CD8-positive, alpha-beta memory T cell (primary cell): ENCODE measurements around the gene PKD1L1. TPM values are rescaled to one million over a fixed set of nuclear protein-coding genes. Genes with fewer than 3 reads are reported as not detected.

Experiments
- CTCF ChIA-PET: fragments of 350-600 bp; sonication (Branson Sonifier 250); formaldehyde crosslinking; loops from one replicate; lab custom pipeline; 2021; ENCODE audit warnings: antibody characterized with exemption; lab: Charles Lee
- POLR2A ChIA-PET: fragments of 350-600 bp; sonication (Branson Sonifier 250); formaldehyde crosslinking; loops from one replicate; lab custom pipeline; 2021; ENCODE audit warnings: antibody characterized with exemption; lab: Charles Lee
- DNase-seq, 5 donors: peaks; one replicate each; pipeline versions ENCODE4 v3.0.0 to v3.0.0-alpha.2; 2020 to 2022; ENCODE audit warnings: mixed read lengths in 1 of 5
- H3K27ac ChIP-seq: one replicate; pipeline ENCODE4 v1.7.0; 2013; ENCODE audit warnings: low read depth, mild to moderate bottlenecking, low read length, moderate library complexity
- H3K27me3 ChIP-seq: 2 replicates; pipeline ENCODE4 v1.7.0; 2013; ENCODE audit warnings: low read length, mild to moderate bottlenecking; ENCODE audit not compliant: insufficient read depth, poor library complexity, severe bottlenecking
- H3K36me3 ChIP-seq: 2 replicates; pipeline ENCODE4 v1.7.0; 2013; ENCODE audit warnings: mild to moderate bottlenecking, low read length, moderate library complexity; ENCODE audit not compliant: insufficient read depth
- H3K4me1 ChIP-seq: 2 replicates; pipeline ENCODE4 v1.7.0; 2013; ENCODE audit warnings: mild to moderate bottlenecking, low read length, moderate library complexity; ENCODE audit not compliant: insufficient read depth
- H3K4me3 ChIP-seq: 2 replicates; pipeline ENCODE4 v1.7.0; 2013; ENCODE audit warnings: mild to moderate bottlenecking, low read length
- H3K9me3 ChIP-seq: 2 replicates; pipeline ENCODE4 v1.7.0; 2013; ENCODE audit warnings: mild to moderate bottlenecking, low read length
- H3K27ac Mint-ChIP-seq, 8 donors: one replicate each; pipeline ENCODE4 v1.8.0; 2020 to 2021; ENCODE audit warnings: mixed read lengths in 8 of 8, mild to moderate bottlenecking in 6 of 8, inconsistent platforms in 3 of 8, moderate library complexity in 3 of 8
- H3K27me3 Mint-ChIP-seq, 2 donors: one replicate each; pipeline ENCODE4 v1.8.0; 2020 to 2021; ENCODE audit warnings: mixed read lengths in 2 of 2, mild to moderate bottlenecking in 1 of 2, moderate library complexity in 1 of 2
- H3K36me3 Mint-ChIP-seq, 3 donors: one replicate each; pipeline ENCODE4 v1.8.0; 2020 to 2021; ENCODE audit warnings: mixed read lengths in 3 of 3, inconsistent platforms in 1 of 3, mild to moderate bottlenecking in 1 of 3
- H3K4me1 Mint-ChIP-seq, 3 donors: one replicate each; pipeline ENCODE4 v1.8.0; 2020 to 2021; ENCODE audit warnings: mixed read lengths in 3 of 3, inconsistent platforms in 1 of 3, mild to moderate bottlenecking in 1 of 3
- H3K4me3 Mint-ChIP-seq, 7 donors: one replicate each; pipeline ENCODE4 v1.8.0; 2020 to 2021; ENCODE audit warnings: mixed read lengths in 7 of 7, mild to moderate bottlenecking in 6 of 7, moderate library complexity in 4 of 7, inconsistent platforms in 2 of 7
- H3K9me3 Mint-ChIP-seq, 5 donors: one replicate each; pipeline ENCODE4 v1.8.0; 2020 to 2022; ENCODE audit warnings: mixed read lengths in 5 of 5, mild to moderate bottlenecking in 3 of 5, moderate library complexity in 2 of 5, inconsistent platforms in 1 of 5
- polyA plus RNA-seq: library from polyadenylated mRNA; unstranded; fragments of 300-500 nt; fragmentation: Illumina TruSeq; gene quantifications from one replicate; pipeline ENCODE4 v1.2.3, GENCODE V29; 2021
- total RNA-seq, 2 experiments: library from RNA; stranded (reverse); gene quantifications; one replicate each; pipeline ENCODE4 v1.2.3, GENCODE V29; 2021

Gene PKD1L1
- total and polyA plus RNA-seq, 3 experiments from 2014 or later = 0.02 to 0.18 (median 0.18) TPM

DNA sequence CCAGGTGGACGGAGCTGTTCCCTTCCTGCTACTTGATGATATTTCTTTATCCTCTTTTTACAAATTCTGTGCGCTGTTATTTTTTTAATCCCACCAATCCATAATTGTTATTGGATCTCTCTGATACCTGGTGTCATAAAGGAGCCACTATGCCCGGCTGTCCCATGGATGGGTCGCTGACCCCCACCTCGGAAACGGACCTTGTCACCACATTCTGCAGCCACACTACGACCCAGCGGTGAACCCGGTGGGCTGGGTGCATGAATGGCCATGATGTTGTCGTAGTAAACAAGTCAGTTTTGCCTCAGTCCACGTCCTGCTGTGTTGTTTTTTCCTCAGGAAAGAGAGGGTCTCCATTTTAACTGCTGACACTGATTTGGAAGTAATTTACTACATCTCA, 112.2 kb downstream of the PKD1L1 start:
- Histone ChIP-seq H3K9me3 (no peaks in the 10 kb centered on the region), H3K27ac (no peak overlapping the region), H3K4me3 (no peak overlapping the region), H3K27me3 (no peaks in the 10 kb centered on the region), H3K4me1 (no peaks in the 10 kb centered on the region), H3K36me3 (no peaks in the 10 kb centered on the region)
- Mint-ChIP-seq H3K4me1 (no peaks in the 10 kb centered on the region), H3K27ac (no peak overlapping the region), H3K36me3 (no peaks in the 10 kb centered on the region), H3K27me3 (peaks cover 0 to 2% of the 10 kb centered on the region in 2 donors), H3K4me3 (no peak overlapping the region), H3K9me3 (no peaks in the 10 kb centered on the region)
- no peak for DNase-seq
- ChIA-PET POLR2A (no interaction called here), CTCF (no interaction called here)

DNA sequence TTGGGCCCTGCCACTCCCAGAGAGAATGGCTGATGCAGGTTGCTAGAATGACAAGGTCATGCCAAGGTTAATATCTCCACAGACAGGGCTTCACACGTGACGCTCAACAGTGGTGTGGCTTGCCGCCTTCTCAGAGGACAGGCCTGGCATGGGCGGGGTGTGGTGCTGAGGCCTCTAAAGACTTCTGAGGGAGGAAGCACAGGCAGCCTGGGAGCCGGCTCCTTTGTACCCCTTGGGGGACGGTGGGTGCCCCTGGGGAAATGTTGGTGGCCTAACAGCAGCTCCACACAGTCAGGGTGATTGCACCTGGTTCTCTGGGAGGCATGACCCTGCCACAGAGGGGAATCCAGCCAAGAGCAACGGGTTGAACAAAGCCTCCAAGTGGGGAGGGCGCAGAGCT, 115.1 kb downstream of the PKD1L1 start:
- Histone ChIP-seq H3K27me3 (no peaks in the 10 kb centered on the region), H3K27ac (no peak overlapping the region), H3K36me3 (no peaks in the 10 kb centered on the region), H3K4me1 (no peaks in the 10 kb centered on the region), H3K4me3 (no peak overlapping the region), H3K9me3 (no peaks in the 10 kb centered on the region)
- POLR2A ChIA-PET = no interaction called here
- Mint-ChIP-seq H3K9me3 (no peaks in the 10 kb centered on the region), H3K4me3 (no peak overlapping the region), H3K27ac (no peak overlapping the region), H3K36me3 (no peaks in the 10 kb centered on the region), H3K4me1 (no peaks in the 10 kb centered on the region), H3K27me3 (peaks cover 2 to 4% of the 10 kb centered on the region in 2 donors)
- no peak for DNase-seq
- CTCF ChIA-PET = no interaction called here

DNA sequence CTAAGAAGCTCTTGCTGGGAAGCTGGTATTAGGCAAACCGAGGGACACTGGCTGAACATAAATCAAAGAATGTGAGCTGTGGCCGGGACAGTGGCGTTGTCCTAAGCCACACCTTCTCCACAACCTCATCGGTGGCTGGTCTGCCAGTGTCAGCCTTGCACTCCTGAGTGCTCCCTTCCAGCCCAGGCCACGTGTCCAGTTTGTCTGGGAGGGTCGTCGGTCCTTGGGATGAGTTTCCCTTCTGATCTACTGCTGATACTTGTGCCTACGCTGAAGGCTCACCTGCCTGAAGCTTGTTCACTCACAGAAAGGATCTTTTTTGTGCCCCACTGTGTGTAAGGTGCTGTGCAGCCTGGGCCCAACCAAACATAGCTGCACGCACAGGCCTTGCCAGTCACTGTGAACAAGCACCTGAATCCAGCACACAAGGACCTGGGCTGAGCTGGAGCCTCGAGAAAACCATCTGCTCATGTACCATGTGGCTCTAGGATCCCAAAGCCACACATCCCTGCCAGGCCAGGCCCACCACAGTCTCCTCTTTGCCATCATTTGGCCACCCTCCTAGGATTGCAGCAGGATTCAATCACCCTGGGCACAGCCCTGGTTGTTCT, 116.1 kb downstream of the PKD1L1 start:
- no peaks in the 10 kb centered on the region for H3K4me1 ChIP-seq
- H3K4me1 Mint-ChIP-seq = no peaks in the 10 kb centered on the region
- peaks cover 4% of the 10 kb centered on the region in 2 donors for H3K27me3 Mint-ChIP-seq
- no peaks in the 10 kb centered on the region for H3K9me3 ChIP-seq
- no peak overlapping the region for H3K4me3 ChIP-seq
- CTCF ChIA-PET = no interaction called here
- no peaks in the 10 kb centered on the region for H3K36me3 Mint-ChIP-seq
- no peak for DNase-seq
- H3K27me3 ChIP-seq = no peaks in the 10 kb centered on the region
- H3K27ac ChIP-seq = no peak overlapping the region
- no peak overlapping the region for H3K4me3 Mint-ChIP-seq
- no peaks in the 10 kb centered on the region for H3K9me3 Mint-ChIP-seq
- no peaks in the 10 kb centered on the region for H3K36me3 ChIP-seq
- POLR2A ChIA-PET = no interaction called here
- H3K27ac Mint-ChIP-seq = no peak overlapping the region

DNA sequence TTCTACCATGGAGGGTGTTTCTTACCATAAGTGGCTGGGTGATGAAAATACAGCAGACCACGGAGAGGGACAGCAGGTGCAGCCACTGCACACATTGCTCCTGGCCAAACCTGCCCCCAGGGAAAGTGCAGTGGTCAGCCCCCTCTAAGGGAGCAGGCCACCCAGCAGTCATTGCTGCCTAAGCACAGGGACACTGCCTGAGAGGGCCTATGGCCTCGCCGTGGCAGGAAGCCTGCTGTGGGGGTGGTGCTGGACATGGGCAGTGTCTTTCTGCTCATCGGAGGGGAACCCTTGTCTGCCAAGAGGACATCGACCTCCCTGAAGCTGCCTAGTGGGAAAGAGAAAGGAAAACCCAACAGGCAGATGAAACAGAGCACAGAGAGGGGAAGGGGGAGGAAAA, 118.3 kb downstream of the PKD1L1 start:
- POLR2A ChIA-PET = no interaction called here
- Histone ChIP-seq H3K4me3 (no peak overlapping the region), H3K27me3 (no peaks in the 10 kb centered on the region), H3K36me3 (no peaks in the 10 kb centered on the region), H3K27ac (no peak overlapping the region), H3K9me3 (no peaks in the 10 kb centered on the region), H3K4me1 (no peaks in the 10 kb centered on the region)
- CTCF ChIA-PET = interaction anchor here (1.2 kb wide), 1 partner anchor 10 kb away, joined by 3 read pairs; no protein-coding TSS in a partner anchor
- Mint-ChIP-seq H3K27me3 (peaks cover 4 to 8% of the 10 kb centered on the region in 2 donors), H3K9me3 (no peaks in the 10 kb centered on the region), H3K27ac (no peak overlapping the region), H3K4me3 (no peak overlapping the region), H3K36me3 (no peaks in the 10 kb centered on the region), H3K4me1 (no peaks in the 10 kb centered on the region)
- DNase-seq = no peak

DNA sequence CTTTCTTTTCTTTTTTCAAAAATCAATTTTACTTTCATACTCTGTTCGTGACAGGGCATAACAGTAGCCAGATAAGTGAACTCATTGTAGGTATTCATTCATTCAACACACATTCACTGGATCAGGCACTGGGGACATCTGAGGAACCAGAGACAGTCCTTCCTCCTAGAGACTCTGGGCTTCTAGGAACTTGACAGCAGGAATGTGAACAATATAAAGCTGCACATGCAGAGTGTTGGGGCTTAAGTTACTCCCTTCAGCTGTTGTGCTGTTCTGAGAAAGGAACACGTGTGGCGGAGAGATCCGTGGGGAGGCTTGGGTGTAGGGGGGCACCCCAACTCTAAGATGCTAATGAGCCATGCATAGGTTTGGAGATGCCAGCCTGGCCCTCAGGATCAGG, 120.4 kb downstream of the PKD1L1 start:
- H3K9me3 Mint-ChIP-seq = no peaks in the 10 kb centered on the region
- no peak for DNase-seq
- Histone ChIP-seq H3K27ac (no peak overlapping the region), H3K27me3 (no peaks in the 10 kb centered on the region), H3K9me3 (no peaks in the 10 kb centered on the region), H3K4me3 (no peak overlapping the region), H3K36me3 (no peaks in the 10 kb centered on the region), H3K4me1 (no peaks in the 10 kb centered on the region)
- POLR2A ChIA-PET = no interaction called here
- H3K4me3 Mint-ChIP-seq = no peak overlapping the region
- no peak overlapping the region for H3K27ac Mint-ChIP-seq
- no peaks in the 10 kb centered on the region for H3K4me1 Mint-ChIP-seq
- peaks cover 4 to 6% of the 10 kb centered on the region in 2 donors for H3K27me3 Mint-ChIP-seq
- CTCF ChIA-PET = no interaction called here
- H3K36me3 Mint-ChIP-seq = no peaks in the 10 kb centered on the region

DNA sequence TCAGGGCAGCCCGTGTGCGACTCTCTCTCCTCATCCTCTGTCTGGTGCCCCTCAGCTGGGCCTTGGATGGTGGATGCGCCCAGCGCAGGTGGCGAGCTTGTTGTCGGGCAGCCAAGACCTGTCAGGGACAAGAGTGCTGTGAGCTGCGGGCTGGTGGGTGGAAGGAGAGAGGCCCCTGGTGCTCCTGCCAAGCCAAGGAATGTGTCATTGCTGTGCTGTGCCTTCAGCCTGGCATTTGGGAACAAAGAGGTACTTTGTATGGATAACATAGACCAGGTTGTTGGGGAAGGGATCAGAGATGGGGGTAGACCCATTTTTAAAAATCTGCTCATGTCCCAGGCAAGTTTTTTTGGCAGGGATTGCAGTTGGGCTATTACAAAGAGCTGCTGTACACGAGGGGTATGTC, 120.9 kb downstream of the PKD1L1 start:
- H3K27me3 ChIP-seq = no peaks in the 10 kb centered on the region
- no peaks in the 10 kb centered on the region for H3K36me3 ChIP-seq
- CTCF ChIA-PET = no interaction called here
- no peak overlapping the region for H3K4me3 Mint-ChIP-seq
- DNase-seq = no peak
- no peak overlapping the region for H3K27ac Mint-ChIP-seq
- no peaks in the 10 kb centered on the region for H3K9me3 Mint-ChIP-seq
- POLR2A ChIA-PET = no interaction called here
- H3K9me3 ChIP-seq = no peaks in the 10 kb centered on the region
- no peaks in the 10 kb centered on the region for H3K36me3 Mint-ChIP-seq
- peaks cover 4 to 6% of the 10 kb centered on the region in 2 donors for H3K27me3 Mint-ChIP-seq
- H3K4me1 Mint-ChIP-seq = no peaks in the 10 kb centered on the region
- no peak overlapping the region for H3K27ac ChIP-seq
- no peaks in the 10 kb centered on the region for H3K4me1 ChIP-seq
- H3K4me3 ChIP-seq = no peak overlapping the region

DNA sequence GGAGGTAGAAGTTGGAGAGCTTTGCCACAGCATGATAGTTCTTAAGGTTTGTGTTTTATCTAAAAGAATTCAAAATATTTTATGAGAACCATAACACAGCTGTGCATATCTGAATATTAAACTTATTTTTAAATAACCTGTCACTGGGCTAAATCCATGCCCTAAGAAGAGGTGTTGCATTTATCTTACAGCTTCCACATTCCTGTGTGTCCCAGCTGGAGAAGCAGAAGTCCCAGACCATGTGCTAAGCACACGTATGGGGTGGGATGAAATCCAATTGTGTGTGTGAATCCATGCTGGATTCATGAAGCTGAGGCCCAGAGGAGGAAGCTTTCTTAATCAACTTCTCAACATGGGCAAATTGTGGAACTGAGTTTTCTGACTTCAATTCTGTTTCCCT, 121.5 kb downstream of the PKD1L1 start:
- ChIA-PET CTCF (no interaction called here), POLR2A (no interaction called here)
- no peaks in the 10 kb centered on the region for H3K36me3 Mint-ChIP-seq
- Histone ChIP-seq H3K36me3 (no peaks in the 10 kb centered on the region), H3K27me3 (no peaks in the 10 kb centered on the region), H3K27ac (no peak overlapping the region), H3K4me3 (no peak overlapping the region), H3K4me1 (no peaks in the 10 kb centered on the region), H3K9me3 (no peaks in the 10 kb centered on the region)
- no peaks in the 10 kb centered on the region for H3K4me1 Mint-ChIP-seq
- H3K27ac Mint-ChIP-seq = no peak overlapping the region
- peaks cover 4 to 6% of the 10 kb centered on the region in 2 donors for H3K27me3 Mint-ChIP-seq
- no peaks in the 10 kb centered on the region for H3K9me3 Mint-ChIP-seq
- DNase-seq = no peak
- no peak overlapping the region for H3K4me3 Mint-ChIP-seq

DNA sequence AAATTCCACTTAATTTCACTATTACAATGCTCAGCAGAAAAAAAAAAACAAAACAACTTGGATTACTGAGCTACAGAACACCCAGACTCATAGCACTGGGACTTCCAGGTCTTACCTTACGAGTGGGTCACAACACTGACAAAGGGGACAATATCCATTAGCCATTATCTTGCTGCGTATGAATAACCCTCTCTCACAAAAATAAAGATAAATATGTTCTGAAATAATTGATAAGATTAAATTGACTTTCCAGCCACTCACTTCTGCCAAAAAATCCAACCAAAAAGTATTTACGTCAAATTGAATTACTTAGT, 128.7 kb downstream of the PKD1L1 start:
- Histone ChIP-seq H3K9me3 (no peaks in the 10 kb centered on the region), H3K36me3 (no peaks in the 10 kb centered on the region), H3K4me3 (no peak overlapping the region), H3K27ac (no peak overlapping the region), H3K27me3 (no peaks in the 10 kb centered on the region), H3K4me1 (no peaks in the 10 kb centered on the region)
- no peak overlapping the region for H3K27ac Mint-ChIP-seq
- H3K27me3 Mint-ChIP-seq = peaks cover 0 to 2% of the 10 kb centered on the region in 2 donors
- POLR2A ChIA-PET = no interaction called here
- no peak for DNase-seq
- H3K36me3 Mint-ChIP-seq = no peaks in the 10 kb centered on the region
- no peaks in the 10 kb centered on the region for H3K4me1 Mint-ChIP-seq
- H3K4me3 Mint-ChIP-seq = no peak overlapping the region
- CTCF ChIA-PET = interaction anchor here (1.8 kb wide), 2 partner anchors 10 to 15 kb away, joined by 3 to 7 read pairs; no protein-coding TSS in a partner anchor
- H3K9me3 Mint-ChIP-seq = no peaks in the 10 kb centered on the region
